HG03139 (cell line): ENCODE measurements around the gene OR2L5.

ENCODE experiments used
- ATAC-seq: cut with Tn5 transposase; IDR thresholded peaks from one replicate; pipeline ENCODE4 v1.9.1; 2021; ENCODE audit not compliant: unreplicated experiment

OR2L5 gene

GRCh38 chr1:248013229-248013710 lies at the start of gene OR2L5:
TSS of gene OR2L5 (plus strand) at chr1:248013660. CDS start at chr1:248021948, 8,288 bp downstream.
- ATAC-seq, result no peak

- ATAC-seq, result no peak
Measured at GRCh38 chr1:247964933-247965332, 48.5 kb upstream of the OR2L5 start, which contains the start of gene OR2AK2. TSS of gene OR2AK2 (plus strand) at chr1:247965233. CDS start at chr1:247965377, 144 bp downstream.

DNA sequence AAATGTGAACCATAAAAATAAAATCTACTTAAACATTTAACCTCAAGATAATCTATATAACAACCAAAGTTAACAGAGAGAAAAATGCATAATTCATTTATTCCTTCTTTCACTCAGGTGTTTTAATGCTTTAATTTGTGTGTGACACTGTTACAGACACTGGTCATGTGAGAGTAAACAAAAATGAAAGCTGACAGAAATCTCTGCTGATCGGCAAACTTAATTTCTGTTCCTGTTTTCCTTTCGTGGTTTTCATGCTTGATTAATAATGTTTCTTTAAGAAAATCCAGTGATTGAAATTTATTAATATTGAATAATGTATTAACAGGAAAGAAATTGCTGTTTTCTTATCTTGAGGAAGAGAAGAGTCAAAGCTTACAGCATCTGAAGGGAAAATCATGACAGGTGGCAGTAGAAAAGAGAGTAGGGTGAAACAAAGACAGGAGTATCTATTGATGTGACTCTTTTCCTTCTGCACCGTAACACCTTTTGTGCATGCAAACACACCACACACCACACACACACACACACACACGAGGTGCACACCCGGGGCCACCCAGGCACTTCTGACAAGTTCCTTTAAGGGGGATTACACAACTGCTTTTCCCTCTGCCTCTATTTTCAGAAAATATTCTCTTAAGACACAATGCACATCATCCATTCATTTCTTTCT lies 46.8 kb upstream of the OR2L5 start:
- peak; percentile 71 for ATAC-seq

DNA sequence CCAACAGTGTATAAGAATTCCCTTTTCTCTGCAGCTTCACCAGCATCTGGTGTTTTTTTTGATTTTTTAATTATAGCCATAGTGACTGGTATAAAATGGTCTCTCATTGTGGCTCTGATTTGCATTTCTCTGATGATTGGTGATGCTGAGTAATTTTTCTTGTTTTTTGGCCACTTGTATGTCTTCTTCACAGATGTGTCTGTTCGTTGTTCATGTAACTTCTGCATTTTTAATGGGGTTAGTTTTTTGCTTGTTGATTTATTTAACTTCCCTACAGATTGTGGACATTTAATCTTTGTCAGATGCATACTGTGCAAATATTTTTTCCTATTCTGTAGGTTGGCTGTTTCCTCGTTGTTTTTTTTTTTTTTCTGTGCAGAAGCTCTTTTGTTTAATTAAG lies 20.5 kb upstream of the OR2L5 start:
- ATAC-seq, result no peak

- ATAC-seq, result no peak
Measured at GRCh38 chr1:247998811-247999210, 14.6 kb upstream of the OR2L5 start.

GRCh38 chr1:248000169-248000568 lies 13.3 kb upstream of the OR2L5 start:
- ATAC-seq, result no peak

DNA sequence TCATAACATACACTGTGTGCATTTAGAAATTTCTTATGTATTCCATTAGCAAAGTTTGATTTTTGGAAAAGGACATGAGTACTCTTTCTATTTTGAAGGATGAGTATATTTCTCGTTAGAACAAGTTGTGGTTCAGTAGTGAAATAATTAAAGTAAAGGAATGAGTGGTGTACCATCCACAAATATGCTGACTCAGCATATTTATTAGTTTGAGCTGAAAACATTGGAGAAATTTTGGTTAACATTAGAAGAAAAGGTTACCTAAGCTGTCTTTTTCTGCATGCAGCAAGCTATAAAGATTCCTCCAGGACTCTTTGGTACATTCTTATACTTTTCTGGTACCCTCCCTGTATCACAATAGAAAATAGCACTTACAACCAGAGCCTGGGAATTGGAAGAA lies 5.7 kb upstream of the OR2L5 start:
- ATAC-seq, result no peak

DNA sequence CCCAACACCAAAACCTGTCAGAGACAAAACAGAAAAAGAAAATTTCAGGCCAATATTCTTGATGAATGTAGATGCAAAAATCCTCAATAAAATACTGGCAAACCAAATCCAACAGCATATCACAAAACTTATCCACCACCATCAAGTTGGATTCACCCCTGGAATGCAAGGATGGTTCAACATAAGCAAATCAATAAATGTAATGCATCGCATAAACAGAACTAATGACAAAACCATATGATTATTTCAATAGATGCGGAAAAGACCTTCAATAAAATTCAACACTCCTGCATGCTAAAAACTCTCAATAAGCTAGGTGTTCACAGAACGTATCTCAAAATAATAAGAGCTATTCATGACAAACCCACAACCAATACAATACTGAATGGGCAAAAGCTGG lies 3.8 kb upstream of the OR2L5 start:
- ATAC-seq, result no peak

- no peak for ATAC-seq
Measured at GRCh38 chr1:248015803-248016202, 2.3 kb downstream of the OR2L5 start.

- no peak for ATAC-seq
Measured at GRCh38 chr1:248029770-248030169, 16.3 kb downstream of the OR2L5 start, which contains the start of gene OR2L2. TSS of gene OR2L2 (plus strand) at chr1:248030070. CDS start at chr1:248038268, 8,198 bp downstream.

GRCh38 chr1:248045209-248045608 lies 31.7 kb downstream of the OR2L5 start:
- ATAC-seq, result no peak

DNA sequence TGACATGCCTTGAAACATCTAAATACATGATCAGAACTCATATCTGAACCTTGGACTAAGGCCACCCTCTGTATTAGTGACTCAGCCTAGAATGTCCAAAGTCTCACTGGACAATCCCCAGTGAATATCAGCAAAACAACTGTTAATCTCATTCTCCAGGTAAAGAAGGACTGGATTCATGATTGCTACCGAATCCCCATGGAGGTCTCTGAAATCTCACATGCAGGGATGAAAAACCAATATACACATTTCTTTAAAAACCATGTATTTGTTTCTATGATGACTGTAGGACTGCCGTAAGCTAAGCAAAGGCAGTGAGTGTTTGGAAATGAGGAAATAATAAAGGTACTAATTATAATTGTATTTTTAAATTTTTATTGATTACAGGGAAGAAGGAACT lies 33.1 kb downstream of the OR2L5 start, which contains the start of gene OR2L3:
Gene OR2L3, plus strand, starts transcription at position 301 of the 400 bp plus-strand sequence. CDS start 13,846 bp downstream, outside the sequence.
- ATAC-seq, result no peak

DNA sequence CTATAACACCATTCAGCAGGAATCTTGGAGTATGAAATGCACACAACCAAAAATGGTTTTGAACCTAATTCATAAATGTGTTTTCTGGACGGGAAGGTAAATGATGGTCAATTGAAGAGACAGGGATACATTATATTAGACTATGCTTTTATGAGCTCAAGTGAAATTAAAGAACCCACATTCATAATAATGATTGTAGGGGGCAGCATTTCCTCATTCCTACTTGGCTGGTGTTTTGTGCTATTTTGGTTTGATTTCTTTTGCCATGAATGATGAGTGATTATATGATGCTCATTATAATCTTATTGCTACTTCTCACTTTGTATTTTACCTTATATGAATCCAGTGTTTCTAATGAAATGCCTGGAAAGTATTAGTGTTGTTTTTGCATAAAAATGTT lies 33.5 kb downstream of the OR2L5 start:
- ATAC-seq, result no peak

- no peak for ATAC-seq
Measured at GRCh38 chr1:248054671-248055070, 41.2 kb downstream of the OR2L5 start.

GRCh38 chr1:248055261-248055660 lies 41.8 kb downstream of the OR2L5 start:
- ATAC-seq, result no peak

GRCh38 chr1:248065071-248065470 lies 51.6 kb downstream of the OR2L5 start:
- no peak for ATAC-seq

DNA sequence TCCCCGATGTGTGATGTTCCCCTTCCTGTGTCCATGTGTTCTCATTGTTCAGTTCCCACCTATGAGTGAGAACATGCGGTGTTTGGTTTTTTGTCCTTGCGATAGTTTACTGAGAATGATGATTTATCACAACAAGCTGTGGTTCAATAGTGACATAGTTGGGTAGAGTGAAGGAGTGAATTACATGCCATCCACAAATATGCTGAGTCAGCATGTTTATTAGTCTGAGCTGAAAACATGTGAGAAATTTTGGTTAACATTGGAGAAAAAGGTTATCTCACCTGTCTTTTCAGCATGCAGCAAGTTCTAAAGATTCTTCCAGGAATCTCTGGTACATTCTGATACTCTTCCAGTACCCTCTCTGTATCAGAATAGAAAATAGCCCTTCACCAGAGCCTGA lies 52.1 kb downstream of the OR2L5 start:
- no peak for ATAC-seq
